ENCODE measurements around the gene HES7. TPM values are rescaled to one million over a fixed set of nuclear protein-coding genes. Genes with fewer than 3 reads are reported as not detected.

HES7 gene
- total and polyA plus RNA-seq, 9 of the 15 experiments (the other 6 are each of a cell fraction or from before 2014, with no cell fraction given) = 0.03 to 1.7 (median 0.14) TPM; not detected in 1

GRCh38 chr17:8144401-8145231, 20.7 kb upstream of the HES7 start (continued):
- TF ChIP-seq RFX5 (IDR thresholded peaks at IDR 0.05; ENCODE audit: low read depth, low read length) = no peak
- no peak for TF ChIP-seq RAD21 (CRISPR knock-in tag; conservative IDR thresholded peaks at IDR 0.05 in 1 of 2, IDR thresholded peaks at IDR 0.05 in 1 of 2)
- no peak for TF ChIP-seq ZNF318 (IDR thresholded peaks at IDR 0.05; ENCODE audit: borderline replicate concordance in 1 of 2, low read depth in 1 of 2)
- TF ChIP-seq SREBF1 (IDR thresholded peaks at IDR 0.05; ENCODE audit: borderline replicate concordance, low read depth, low read length) = no peak
- TF ChIP-seq MCM7 (IDR thresholded peaks at IDR 0.05) = no peak
- TF ChIP-seq NR3C1 (CRISPR knock-in tag; IDR thresholded peaks at IDR 0.05) = no peak
- TF ChIP-seq AFF4 (CRISPR knock-in tag; IDR thresholded peaks at IDR 0.05) = no peak
- no peak for TF ChIP-seq CC2D1A (IDR thresholded peaks at IDR 0.05)
- no peak for TF ChIP-seq THRB (CRISPR knock-in tag; conservative IDR thresholded peaks at IDR 0.05)
- TF ChIP-seq DEAF1 (CRISPR knock-in tag; IDR thresholded peaks at IDR 0.05) = no peak
- no peak for TF ChIP-seq EWSR1 (IDR thresholded peaks at IDR 0.05; ENCODE audit: borderline replicate concordance, low read depth, partially characterized antibody)

Measured in K562 (cell line).